K562 (cell line): ENCODE measurements around the gene CCL5. TPM values are rescaled to one million over a fixed set of nuclear protein-coding genes. Genes with fewer than 3 reads are reported as not detected.

Source experiments
- ARID1B ChIP-seq: fragments of 450-650 bp; IDR thresholded peaks from 2 replicates; pipeline ENCODE4 v1.6.1; 2016; ENCODE audit warnings: antibody characterized with exemption, mild to moderate bottlenecking, inconsistent platforms
- DACH1 ChIP-seq: fragments of 450-650 bp; IDR thresholded peaks from 2 replicates; pipeline ENCODE4 v1.6.1; 2018; ENCODE audit not compliant: partially characterized antibody
- DPF2 ChIP-seq: fragments of 450-650 bp; IDR thresholded peaks from 2 replicates; pipeline ENCODE4 v1.6.1; 2016
- ETV1 ChIP-seq: fragments of 450-650 bp; conservative IDR thresholded peaks from 2 replicates; pipeline ENCODE4 v1.6.1; 2016; ENCODE audit warnings: missing genetic modification characterization, control low read depth, low read depth, missing compliant biosample characterization
- GABPB2 ChIP-seq: fragments of 250-450 bp; sonication (Bioruptor Pico); conservative IDR thresholded peaks from 2 replicates; pipeline ENCODE4 v1.5.1; 2021; ENCODE audit warnings: mild to moderate bottlenecking
- NCOA2 ChIP-seq, 2 experiments: fragments of 450-650 bp; IDR thresholded peaks; 2 replicates each; pipeline ENCODE4 v1.6.1; 2018; ENCODE audit warnings: mild to moderate bottlenecking in 2 of 2, moderate library complexity in 1 of 2; ENCODE audit not compliant: partially characterized antibody in 2 of 2
- POLR3G ChIP-seq: IDR thresholded peaks from 2 replicates; pipeline ENCODE4 v1.6.1; 2011; ENCODE audit not compliant: insufficient read length, insufficient replicate concordance; ENCODE audit errors: extremely low read depth
- RHOXF2B ChIP-seq: fragments of 250-450 bp; sonication (Bioruptor Pico); conservative IDR thresholded peaks from 2 replicates; pipeline ENCODE4 v1.5.1; 2021
- ZBED1 ChIP-seq: IDR thresholded peaks from 2 replicates; pipeline ENCODE4 v1.6.1; 2014
- ZNF699 ChIP-seq: fragments of 250-450 bp; sonication (Bioruptor Pico); IDR thresholded peaks from 2 replicates; pipeline ENCODE4 v1.8.0; 2021; ENCODE audit warnings: mild to moderate bottlenecking, moderate library complexity; ENCODE audit not compliant: insufficient replicate concordance
- polyA plus RNA-seq, 8 experiments: library from polyadenylated mRNA; depleted of rRNA in 4 of 8; stranded (reverse) in 5 of 8; unstranded in 3 of 8; fragments of >200 nt; fragmentation: Nextera tagmentation in 2 of 8; fragmentation: Illumina TruSeq in 1 of 8; extraction: Ambion mirVana in 2 of 8; extraction: Trizol in 1 of 8; gene quantifications; 2 replicates each; pipeline versions ENCODE4 v1.2.1 to v1.2.3, GENCODE V29; 2011 to 2014; ENCODE audit warnings: inconsistent platforms in 1 of 8, missing spikeins in 1 of 8
- total RNA-seq, 7 experiments: library from RNA; depleted of rRNA in 6 of 7; stranded (reverse); fragments of >200 nt in 6 of 7; fragmentation: Illumina TruSeq in 2 of 7; extraction: Trizol in 2 of 7; gene quantifications; 2 replicates each; pipeline versions ENCODE4 v1.2.1 to v1.2.3, GENCODE V29; 2011 to 2021; ENCODE audit warnings: low replicate concordance in 1 of 7
- TF ChIP-seq, protein P1 (sequence below): fragments of 450-650 bp; IDR thresholded peaks from 2 replicates; pipeline ENCODE4 v1.6.1; 2016; ENCODE audit warnings: mild to moderate bottlenecking, moderate library complexity
- TF ChIP-seq, protein P2 (sequence below), 2 experiments: fragments of 450-650 bp; conservative IDR thresholded peaks; 2 replicates each; pipeline ENCODE4 v1.6.1; 2017; ENCODE audit warnings: mild to moderate bottlenecking in 2 of 2, moderate library complexity in 2 of 2
- TF ChIP-seq, protein P3 (sequence below): IDR thresholded peaks from 2 replicates; pipeline ENCODE4 v1.6.1; 2014; ENCODE audit warnings: antibody characterized with exemption

Gene CCL5
- total and polyA plus RNA-seq, 9 of the 15 experiments (the other 6 are each of a cell fraction or from before 2014, with no cell fraction given) = 0.18 to 0.59 (median 0.45) TPM; not detected in 1

DNA sequence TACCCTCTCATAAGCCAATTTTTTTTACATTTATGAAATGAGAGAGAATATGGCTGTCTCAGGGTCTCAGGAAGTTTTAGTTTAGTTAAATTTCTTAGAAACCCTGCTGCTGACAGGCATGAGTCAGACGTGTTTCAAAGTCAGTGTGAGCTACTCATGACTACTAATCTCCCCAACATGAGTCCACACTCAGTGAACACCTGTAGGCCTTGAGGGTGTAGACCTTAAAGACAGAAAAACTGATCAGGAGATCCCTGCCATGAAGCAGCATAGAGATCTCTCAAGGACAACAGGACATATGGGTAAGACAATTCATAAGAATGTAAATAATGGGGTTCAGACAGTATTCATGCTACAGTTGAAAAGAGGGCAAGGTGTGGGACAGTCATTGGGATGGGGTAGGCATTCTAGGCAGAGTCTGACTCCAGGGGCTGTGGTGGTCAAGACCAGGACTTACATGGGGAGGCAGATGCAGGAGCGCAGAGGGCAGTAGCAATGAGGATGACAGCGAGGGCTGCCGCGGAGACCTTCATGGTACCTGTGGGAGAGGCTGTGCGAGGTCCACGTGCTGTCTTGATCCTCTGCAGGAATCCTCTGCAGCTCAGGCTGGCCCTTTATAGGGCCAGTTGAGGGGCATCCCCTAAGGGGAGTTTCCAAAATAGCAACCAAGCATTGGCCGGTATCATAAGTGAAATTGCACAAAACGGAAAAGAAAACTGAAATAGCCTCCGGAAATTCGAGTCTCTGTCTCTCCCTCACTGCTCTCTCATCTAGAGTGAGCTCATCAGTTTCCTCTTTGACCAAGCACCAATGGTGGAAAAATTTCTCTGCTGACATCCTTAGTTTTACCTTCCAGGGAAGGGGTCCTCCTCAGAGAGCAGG lies at the start of gene CCL5 (continued):
- TF ChIP-seq, protein P1, sequence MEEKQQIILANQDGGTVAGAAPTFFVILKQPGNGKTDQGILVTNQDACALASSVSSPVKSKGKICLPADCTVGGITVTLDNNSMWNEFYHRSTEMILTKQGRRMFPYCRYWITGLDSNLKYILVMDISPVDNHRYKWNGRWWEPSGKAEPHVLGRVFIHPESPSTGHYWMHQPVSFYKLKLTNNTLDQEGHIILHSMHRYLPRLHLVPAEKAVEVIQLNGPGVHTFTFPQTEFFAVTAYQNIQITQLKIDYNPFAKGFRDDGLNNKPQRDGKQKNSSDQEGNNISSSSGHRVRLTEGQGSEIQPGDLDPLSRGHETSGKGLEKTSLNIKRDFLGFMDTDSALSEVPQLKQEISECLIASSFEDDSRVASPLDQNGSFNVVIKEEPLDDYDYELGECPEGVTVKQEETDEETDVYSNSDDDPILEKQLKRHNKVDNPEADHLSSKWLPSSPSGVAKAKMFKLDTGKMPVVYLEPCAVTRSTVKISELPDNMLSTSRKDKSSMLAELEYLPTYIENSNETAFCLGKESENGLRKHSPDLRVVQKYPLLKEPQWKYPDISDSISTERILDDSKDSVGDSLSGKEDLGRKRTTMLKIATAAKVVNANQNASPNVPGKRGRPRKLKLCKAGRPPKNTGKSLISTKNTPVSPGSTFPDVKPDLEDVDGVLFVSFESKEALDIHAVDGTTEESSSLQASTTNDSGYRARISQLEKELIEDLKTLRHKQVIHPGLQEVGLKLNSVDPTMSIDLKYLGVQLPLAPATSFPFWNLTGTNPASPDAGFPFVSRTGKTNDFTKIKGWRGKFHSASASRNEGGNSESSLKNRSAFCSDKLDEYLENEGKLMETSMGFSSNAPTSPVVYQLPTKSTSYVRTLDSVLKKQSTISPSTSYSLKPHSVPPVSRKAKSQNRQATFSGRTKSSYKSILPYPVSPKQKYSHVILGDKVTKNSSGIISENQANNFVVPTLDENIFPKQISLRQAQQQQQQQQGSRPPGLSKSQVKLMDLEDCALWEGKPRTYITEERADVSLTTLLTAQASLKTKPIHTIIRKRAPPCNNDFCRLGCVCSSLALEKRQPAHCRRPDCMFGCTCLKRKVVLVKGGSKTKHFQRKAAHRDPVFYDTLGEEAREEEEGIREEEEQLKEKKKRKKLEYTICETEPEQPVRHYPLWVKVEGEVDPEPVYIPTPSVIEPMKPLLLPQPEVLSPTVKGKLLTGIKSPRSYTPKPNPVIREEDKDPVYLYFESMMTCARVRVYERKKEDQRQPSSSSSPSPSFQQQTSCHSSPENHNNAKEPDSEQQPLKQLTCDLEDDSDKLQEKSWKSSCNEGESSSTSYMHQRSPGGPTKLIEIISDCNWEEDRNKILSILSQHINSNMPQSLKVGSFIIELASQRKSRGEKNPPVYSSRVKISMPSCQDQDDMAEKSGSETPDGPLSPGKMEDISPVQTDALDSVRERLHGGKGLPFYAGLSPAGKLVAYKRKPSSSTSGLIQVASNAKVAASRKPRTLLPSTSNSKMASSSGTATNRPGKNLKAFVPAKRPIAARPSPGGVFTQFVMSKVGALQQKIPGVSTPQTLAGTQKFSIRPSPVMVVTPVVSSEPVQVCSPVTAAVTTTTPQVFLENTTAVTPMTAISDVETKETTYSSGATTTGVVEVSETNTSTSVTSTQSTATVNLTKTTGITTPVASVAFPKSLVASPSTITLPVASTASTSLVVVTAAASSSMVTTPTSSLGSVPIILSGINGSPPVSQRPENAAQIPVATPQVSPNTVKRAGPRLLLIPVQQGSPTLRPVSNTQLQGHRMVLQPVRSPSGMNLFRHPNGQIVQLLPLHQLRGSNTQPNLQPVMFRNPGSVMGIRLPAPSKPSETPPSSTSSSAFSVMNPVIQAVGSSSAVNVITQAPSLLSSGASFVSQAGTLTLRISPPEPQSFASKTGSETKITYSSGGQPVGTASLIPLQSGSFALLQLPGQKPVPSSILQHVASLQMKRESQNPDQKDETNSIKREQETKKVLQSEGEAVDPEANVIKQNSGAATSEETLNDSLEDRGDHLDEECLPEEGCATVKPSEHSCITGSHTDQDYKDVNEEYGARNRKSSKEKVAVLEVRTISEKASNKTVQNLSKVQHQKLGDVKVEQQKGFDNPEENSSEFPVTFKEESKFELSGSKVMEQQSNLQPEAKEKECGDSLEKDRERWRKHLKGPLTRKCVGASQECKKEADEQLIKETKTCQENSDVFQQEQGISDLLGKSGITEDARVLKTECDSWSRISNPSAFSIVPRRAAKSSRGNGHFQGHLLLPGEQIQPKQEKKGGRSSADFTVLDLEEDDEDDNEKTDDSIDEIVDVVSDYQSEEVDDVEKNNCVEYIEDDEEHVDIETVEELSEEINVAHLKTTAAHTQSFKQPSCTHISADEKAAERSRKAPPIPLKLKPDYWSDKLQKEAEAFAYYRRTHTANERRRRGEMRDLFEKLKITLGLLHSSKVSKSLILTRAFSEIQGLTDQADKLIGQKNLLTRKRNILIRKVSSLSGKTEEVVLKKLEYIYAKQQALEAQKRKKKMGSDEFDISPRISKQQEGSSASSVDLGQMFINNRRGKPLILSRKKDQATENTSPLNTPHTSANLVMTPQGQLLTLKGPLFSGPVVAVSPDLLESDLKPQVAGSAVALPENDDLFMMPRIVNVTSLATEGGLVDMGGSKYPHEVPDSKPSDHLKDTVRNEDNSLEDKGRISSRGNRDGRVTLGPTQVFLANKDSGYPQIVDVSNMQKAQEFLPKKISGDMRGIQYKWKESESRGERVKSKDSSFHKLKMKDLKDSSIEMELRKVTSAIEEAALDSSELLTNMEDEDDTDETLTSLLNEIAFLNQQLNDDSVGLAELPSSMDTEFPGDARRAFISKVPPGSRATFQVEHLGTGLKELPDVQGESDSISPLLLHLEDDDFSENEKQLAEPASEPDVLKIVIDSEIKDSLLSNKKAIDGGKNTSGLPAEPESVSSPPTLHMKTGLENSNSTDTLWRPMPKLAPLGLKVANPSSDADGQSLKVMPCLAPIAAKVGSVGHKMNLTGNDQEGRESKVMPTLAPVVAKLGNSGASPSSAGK = peak; percentile 43
- no peak for TF ChIP-seq DACH1
- TF ChIP-seq DPF2 = 0 out of 2 replicates have a peak, but pooled peaks have one; percentile 42
- TF ChIP-seq GABPB2 (CRISPR knock-in tag) = no peak
- TF ChIP-seq POLR3G = no peak
- TF ChIP-seq, protein P2, sequence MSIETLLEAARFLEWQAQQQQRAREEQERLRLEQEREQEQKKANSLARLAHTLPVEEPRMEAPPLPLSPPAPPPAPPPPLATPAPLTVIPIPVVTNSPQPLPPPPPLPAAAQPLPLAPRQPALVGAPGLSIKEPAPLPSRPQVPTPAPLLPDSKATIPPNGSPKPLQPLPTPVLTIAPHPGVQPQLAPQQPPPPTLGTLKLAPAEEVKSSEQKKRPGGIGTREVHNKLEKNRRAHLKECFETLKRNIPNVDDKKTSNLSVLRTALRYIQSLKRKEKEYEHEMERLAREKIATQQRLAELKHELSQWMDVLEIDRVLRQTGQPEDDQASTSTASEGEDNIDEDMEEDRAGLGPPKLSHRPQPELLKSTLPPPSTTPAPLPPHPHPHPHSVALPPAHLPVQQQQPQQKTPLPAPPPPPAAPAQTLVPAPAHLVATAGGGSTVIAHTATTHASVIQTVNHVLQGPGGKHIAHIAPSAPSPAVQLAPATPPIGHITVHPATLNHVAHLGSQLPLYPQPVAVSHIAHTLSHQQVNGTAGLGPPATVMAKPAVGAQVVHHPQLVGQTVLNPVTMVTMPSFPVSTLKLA (conservative IDR thresholded peaks at IDR 0.05) = 0 out of 4 replicates have a peak, but pooled peaks of 1 of the 2 experiments have one; percentile 18
- no peak for TF ChIP-seq RHOXF2B
- TF ChIP-seq, protein P3, sequence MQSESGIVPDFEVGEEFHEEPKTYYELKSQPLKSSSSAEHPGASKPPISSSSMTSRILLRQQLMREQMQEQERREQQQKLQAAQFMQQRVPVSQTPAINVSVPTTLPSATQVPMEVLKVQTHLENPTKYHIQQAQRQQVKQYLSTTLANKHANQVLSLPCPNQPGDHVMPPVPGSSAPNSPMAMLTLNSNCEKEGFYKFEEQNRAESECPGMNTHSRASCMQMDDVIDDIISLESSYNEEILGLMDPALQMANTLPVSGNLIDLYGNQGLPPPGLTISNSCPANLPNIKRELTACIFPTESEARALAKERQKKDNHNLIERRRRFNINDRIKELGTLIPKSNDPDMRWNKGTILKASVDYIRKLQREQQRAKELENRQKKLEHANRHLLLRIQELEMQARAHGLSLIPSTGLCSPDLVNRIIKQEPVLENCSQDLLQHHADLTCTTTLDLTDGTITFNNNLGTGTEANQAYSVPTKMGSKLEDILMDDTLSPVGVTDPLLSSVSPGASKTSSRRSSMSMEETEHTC = no peak
- no peak for TF ChIP-seq ZBED1
- TF ChIP-seq ARID1B = peak; percentile 32; the same call in 1 of the 2 replicates
- TF ChIP-seq ZNF699 = no peak
- no peak for TF ChIP-seq NCOA2 (IDR thresholded peaks at IDR 0.05; ENCODE audit: partially characterized antibody in 2 of 2)
- TF ChIP-seq ETV1 (tag) = peak; percentile 52; the same call in 1 of the 2 replicates
